LHCN-M2 (cell line): Measurements from ENCODE around the gene SLITRK4. TPM values are rescaled to one million over a fixed set of nuclear protein-coding genes. Genes with fewer than 3 reads are reported as not detected.

ENCODE experiments used
- DNase-seq: peaks from one replicate; pipeline ENCODE4 v3.0.0-alpha.2; 2012; ENCODE audit warnings: low read depth
- polyA plus RNA-seq: library from polyadenylated mRNA; unstranded; fragments of >200 nt; gene quantifications from one replicate; pipeline ENCODE4 v1.2.1, GENCODE V29; 2012; ENCODE audit warnings: missing spikeins
- total RNA-seq: library from RNA; depleted of rRNA; stranded (reverse); fragments of >200 nt; gene quantifications from 2 replicates; pipeline ENCODE4 v1.2.3, GENCODE V29; 2014; rRNA removed

SLITRK4 gene
- 3.0 and 5.6 TPM in 2 replicates for total RNA-seq
- polyA plus RNA-seq, result 3.1 TPM

GRCh38 chrX:143635915-143636314, at the start of gene SLITRK4:
Gene SLITRK4 (minus strand): TSS chrX:143636101. CDS start chrX:143631108, 4,993 bp downstream.
- DNase-seq, result peak; percentile 28

DNA sequence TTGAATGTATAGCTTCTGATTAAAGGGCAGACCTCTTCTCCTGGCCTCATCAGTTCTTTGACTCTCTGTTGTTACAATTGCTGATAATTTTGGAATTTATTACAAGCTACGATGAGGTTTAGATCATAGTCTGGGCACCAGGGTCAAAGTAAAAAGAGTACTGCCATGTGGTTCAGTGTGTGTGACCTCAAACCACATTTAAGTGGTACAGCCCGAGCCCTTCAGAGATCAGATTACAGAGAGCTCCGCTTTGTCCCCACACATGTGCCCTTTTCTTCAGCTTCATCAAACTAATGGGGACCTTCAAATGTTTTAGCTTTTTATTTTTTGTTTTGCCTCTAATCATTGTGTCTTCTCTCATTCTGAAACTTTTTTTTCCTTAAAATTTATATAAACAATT, 47.6 kb upstream of the SLITRK4 start:
- no peak for DNase-seq

- no peak for DNase-seq
Measured at GRCh38 chrX:143674926-143675325, 39.0 kb upstream of the SLITRK4 start.

DNA sequence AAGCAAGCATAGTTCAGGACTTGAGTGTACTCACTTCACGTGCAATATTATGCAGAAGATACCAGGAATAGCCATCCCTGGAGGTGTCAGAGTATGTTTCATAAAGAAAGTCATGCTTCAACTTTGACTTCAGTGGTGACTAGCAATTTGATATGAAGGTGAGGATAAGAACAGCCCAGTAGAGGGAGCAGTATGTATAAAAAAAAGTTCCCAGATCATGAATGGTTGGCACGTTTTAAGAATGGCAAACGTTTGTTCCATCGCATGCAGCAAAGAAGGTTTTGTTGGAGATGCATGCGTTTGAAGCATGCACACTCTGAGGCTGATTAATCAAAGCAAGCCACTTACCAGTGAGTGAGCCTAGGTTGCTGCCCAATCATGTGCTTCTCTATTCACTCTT, 33.5 kb upstream of the SLITRK4 start:
- peak; percentile 16 for DNase-seq

DNA sequence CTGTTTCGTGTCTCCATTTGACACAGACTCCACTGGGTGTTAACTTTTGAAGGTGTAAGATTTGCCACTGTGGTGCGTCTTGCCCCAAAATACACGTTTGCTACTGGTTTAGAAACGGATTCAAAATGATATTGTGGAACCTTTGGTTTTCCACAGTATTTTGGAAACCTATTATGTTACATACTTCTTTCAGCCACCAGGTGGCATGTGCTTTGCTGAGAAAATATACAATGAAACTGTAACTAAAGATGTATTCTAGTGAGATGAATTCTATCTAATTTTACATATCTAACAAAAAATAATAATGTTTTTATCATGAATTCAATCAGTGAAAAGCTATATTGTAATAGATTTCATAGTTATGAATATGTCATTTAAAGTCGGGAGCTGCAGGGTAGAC, 28.4 kb upstream of the SLITRK4 start:
- peak; percentile 10 for DNase-seq

- DNase-seq, result no peak
Measured at GRCh38 chrX:143663755-143664154, 27.9 kb upstream of the SLITRK4 start.

- DNase-seq, result no peak
Measured at GRCh38 chrX:143661286-143661685, 25.4 kb upstream of the SLITRK4 start.

DNA sequence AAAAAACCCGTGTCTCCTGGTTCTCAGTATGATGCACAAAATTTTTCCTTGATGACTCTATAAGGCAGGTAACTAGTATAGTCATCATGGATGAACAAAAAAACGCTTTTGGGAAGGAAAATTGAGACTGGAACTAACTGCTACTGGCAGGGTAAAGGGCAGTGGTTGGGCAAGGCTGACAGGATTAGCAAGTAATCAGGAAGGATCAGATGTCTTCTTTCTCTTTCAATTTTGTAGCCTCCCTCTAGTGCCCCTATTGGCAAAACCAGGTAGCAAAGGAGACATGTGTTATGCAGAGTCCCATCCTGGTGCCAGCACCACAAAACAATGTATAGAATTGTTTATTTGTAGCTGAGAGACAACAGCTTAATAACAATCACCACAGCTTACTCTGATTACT, 12.8 kb upstream of the SLITRK4 start:
- DNase-seq, result peak; percentile 39

DNA sequence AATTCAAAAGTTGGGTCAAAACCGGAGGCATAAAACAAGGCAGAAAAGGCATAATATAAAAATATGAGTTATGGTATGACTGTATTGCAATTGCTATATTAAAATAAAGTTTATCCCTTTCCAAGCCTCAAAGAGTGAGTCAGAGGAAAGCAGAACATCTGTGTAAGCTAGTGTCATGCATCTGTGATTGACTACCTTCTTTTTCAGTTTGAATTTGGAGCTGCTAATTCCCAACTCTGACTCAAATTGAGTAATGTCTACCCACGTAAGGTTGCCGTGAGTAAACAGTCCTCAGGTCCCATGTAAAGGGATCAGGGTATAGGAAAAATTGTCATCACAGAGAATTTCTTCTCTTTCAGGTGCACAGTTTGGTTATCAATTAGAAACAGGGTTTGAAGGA, 6.5 kb upstream of the SLITRK4 start:
- peak; percentile 69 for DNase-seq

DNA sequence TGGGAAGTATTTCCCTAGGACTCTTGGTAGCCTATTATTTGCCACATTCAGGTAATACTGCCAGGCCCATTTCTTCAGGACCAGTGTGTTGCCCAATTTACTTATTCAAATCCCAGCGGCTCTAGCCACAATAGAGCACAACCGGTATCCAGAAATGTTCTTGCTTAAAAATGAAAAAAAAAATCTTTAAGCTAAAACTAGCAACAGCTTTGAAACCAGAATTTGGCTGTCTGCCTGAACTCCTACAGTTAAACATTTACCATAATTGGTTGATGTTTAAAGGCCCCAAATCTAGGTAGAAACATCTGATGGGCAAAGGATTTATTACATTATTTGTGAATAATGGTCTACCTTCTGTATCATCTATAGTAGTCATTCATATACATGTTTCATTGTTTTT, 930 bp upstream of the SLITRK4 start:
- DNase-seq, result no peak

DNA sequence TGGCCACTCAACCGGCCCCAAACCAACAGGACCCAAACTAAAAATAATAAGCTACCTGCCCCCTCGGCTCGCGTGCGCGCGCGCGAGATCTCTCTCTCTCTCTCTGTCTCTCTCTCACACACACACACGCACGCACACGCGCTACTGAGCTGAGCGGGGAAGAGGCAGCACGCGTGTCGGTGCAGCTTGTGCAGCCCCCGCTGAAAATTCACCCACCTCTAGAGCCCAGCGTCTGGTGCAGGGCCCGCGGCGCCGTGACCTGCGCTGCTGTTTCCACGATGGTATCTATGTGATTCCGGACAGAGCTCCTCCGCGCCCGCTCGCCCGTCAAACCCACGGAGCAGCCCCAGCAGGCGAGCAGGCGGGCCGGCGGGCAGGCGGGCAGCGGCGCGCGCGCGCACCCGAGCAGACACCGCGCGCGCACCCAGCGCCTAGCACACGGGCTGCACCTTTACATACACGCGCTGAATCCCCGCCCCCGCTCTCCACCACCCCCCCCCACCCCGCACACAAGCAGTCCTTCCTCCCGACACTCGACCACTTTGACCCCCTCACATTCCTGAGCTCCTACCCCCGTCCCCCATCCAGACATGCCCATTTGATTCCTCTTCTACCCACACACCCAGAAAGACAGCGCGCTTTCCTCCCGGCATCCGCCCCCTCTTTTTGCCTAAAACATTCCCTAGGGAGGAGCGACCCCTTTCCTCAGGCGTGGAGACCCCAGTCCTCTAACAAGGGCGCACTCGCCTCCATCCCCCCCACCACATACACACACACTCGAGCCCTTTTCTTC, 1.0 kb downstream of the SLITRK4 start:
- peak; percentile 9 for DNase-seq

DNA sequence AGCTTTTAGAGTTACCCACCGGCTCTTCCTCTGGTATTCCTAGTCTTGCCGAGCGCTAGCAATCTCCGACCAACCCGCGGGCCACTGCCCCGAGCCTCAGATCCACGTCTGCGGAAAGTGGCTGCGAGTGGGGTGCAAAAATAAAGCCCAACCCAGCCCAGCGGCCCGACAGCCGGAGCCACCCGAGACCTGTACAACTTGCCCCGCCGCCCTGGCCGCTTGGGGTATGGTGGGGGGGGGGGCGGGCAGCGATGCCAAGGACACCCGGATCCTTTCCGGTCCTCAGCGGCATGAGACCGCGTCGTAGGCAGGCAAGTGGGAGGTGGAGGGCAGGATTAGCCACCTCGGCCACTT, 1.6 kb downstream of the SLITRK4 start:
- no peak for DNase-seq

DNA sequence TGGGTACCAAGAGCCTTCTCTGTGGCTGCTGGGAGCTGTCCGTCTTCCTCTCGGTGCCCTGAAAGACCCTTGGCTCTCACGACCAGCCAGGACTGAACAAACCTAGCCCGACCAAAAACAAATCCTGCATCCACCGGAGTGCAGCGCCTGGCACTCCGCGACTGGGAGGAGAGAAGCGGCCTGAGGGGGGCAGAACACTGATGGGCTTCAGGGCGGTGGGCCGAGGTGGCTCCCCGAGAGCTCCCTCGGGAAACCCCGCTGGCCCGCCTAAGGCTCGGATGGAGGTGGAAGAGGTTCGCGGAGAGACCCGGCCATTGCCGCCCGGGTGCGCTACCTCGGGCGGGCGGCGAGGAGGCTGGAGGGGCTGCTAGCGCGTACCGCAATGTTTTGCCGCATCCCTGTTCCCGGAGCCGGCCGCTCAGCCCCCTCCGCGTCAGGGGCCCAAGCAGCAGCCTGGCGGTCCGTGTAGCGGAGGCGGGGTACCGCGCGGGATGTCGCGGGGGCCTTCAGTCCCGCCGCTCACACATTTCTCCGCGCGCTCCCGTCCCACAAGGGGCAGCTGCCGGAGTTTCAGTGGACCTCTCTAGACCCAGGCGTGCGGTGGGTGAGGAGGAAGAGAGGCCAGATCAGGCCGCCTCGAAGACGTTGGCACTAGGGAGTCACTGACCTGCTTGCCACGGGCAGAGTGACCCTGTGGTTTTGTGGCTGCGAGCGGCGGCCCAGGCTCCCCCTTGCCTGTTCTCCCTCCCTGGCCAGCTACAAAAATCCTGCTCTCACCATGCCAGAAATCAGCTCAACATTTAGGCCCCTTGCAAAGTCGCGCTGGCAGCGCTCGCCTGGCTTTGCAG, 2.2 kb downstream of the SLITRK4 start:
- peak; percentile 35 for DNase-seq

DNA sequence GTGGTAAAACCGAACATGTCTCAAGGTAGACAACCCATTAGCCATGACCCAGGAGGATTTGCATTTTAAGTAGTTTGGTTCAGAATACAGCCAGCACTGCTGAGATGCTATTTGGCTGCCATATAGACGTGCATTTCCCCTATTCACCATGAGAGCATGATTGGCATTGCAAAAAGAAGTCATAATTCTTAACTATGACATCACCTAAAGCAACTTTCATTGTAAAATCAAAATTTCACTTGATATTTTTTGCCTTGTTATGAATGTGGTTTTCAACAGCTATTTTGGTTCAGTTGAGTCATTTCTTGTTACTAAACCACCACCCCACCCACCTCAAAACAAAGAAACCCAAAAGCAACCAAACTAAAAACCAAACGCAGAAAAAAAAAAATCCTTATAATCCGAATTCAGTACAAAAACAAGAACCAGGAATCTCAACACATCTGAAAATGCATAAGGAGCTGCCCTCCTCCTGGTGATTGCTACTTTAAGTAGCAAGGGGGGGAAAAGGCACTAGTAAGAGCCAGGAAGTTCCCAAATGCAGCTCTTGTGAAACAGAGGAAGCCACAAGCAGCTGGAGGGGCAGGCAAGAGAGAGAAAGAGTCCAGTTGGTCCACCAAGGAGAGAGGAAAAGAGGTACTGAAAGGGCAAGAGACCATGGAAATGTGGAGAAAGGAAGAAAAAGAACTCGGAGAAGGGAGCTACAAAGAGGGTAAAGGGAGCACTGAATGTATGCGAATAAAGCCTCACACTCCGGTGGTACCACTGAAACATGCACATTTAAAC, 3.1 kb downstream of the SLITRK4 start:
- peak; percentile 77 for DNase-seq

GRCh38 chrX:143623657-143624056, 12.2 kb downstream of the SLITRK4 start:
- DNase-seq, result peak; percentile 17

DNA sequence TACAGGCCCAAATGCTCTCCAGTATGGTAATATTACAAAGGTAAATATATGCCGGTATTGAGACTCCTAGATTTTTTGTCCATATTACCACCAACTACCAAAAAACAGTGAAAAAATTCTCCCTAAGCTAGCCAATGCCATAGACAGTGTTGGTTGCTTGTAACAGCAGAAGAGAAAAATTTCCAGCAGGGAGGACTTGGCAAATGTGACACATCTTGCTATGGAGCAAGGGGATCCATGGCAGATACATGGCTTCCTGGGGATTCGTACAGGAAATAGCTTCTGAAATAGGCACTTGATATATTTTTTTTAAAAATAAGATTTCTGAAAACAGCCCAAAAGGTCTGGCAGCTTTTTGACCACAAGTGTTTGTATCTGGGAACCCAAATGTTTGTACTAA, 14.6 kb downstream of the SLITRK4 start:
- DNase-seq, result no peak

DNA sequence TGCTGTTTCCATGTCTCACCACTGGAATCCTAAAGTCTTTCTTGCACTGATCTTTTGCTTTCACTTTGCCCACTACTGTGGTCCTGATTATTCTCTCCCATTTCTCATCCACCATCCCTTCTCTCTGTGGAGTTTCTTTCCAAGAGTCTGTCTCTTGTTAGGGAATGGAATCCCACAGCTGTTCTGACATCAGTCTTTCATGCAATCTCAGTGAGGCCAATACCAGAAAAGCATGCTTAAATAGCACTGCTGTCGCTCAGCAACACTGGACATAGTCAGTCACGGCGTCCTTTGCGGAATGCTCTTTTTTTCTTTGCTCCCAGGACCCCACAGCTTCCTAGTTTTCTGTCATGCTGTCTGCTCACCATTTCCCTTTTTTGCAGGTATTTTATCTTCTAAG, 20.1 kb downstream of the SLITRK4 start:
- DNase-seq, result peak; percentile 60

- no peak for DNase-seq
Measured at GRCh38 chrX:143601809-143602208, 34.1 kb downstream of the SLITRK4 start.

DNA sequence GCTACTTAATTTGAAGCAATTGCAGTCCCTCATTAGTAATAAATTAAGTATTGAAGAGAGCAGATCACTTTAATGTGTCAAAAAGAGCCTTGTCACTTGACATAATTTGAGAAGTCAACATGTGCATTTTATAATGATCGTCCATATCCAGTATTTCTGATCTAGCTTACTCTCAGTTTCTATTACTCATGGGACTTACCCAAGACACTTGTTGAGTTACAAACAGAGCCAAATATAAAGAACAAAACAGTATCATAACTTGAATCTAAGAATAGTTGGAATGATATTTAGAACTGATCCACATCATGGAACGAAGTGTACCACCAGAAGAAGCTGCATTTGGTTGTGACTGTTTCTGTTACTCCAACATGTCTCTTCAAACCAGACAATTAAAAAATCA, 54.7 kb downstream of the SLITRK4 start:
- no peak for DNase-seq

DNA sequence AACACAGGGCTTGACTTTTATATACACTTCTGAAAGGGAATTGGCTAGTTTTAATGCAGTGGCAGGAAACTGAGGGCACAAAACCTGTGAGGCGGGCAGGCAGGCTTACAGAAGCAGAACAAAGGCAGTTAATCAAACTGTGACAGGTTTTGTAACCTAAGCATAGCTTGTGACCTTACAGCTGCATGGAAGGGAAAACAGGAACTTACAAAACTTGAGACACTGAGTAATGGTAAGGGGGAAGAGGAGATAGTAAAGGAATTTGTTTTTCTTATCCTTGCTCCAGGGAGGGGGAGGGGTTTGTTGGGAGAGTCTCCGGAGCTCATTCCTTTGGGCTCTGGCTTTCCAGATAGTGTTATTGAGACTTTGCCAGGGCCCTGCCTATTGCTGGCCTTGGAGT, 55.6 kb downstream of the SLITRK4 start:
- peak; percentile 10 for DNase-seq
